ENCODE measurements around the gene NXPH2. TPM values are rescaled to one million over a fixed set of nuclear protein-coding genes. Genes with fewer than 3 reads are reported as not detected.

NXPH2 gene
- total and polyA plus RNA-seq, 2 of the 13 experiments (the other 11 are each of a cell fraction or from before 2014, with no cell fraction given), result not detected

- no peak for TF ChIP-seq ZNF784 (CRISPR knock-in tag; IDR thresholded peaks at IDR 0.05; ENCODE audit: borderline replicate concordance)
Measured at GRCh38 chr2:138622613-138623012, 157.6 kb downstream of the NXPH2 start (continued).

- Histone ChIP-seq H3K36me3 (replicated peaks in 1 of 2; ENCODE audit: control insufficient read depth in 1 of 2, insufficient read depth in 2 of 2, low read length in 2 of 2) (no peaks in the 10 kb centered on the region), H3K4me3 (replicated peaks in 1 of 3; ENCODE audit: insufficient read depth in 1 of 3, low read depth in 2 of 3, low read length in 3 of 3) (no peak overlapping the region), H3K9ac (ENCODE audit: insufficient read depth, low read depth, low read length) (no peak overlapping the region), H3K27ac (ENCODE audit: extremely low read length, insufficient read depth, low read length) (no peak overlapping the region), H4K20me1 (ENCODE audit: insufficient read depth, low read length) (no peaks in the 10 kb centered on the region), H3K79me2 (ENCODE audit: insufficient read depth, low read length) (no peaks in the 10 kb centered on the region), H2AFZ (ENCODE audit: low read length) (no peak overlapping the region), H3K4me2 (ENCODE audit: low read depth, low read length) (no peak overlapping the region), H3K9me3 (ENCODE audit: low read length) (no peaks in the 10 kb centered on the region), H3K27me3 (ENCODE audit: control insufficient read depth in 1 of 2, insufficient read depth in 2 of 2, low read length in 2 of 2) (no peaks in the 10 kb centered on the region; a peak in 2 of 5 replicates), H3K4me1 (ENCODE audit: insufficient read depth, low read length) (peaks cover 6% of the 10 kb centered on the region; the same call in 1 of the 2 replicates)
- TF ChIP-seq TEAD3 (CRISPR knock-in tag; optimal IDR thresholded peaks at IDR 0.05; ENCODE audit: borderline replicate concordance) (peak; percentile 71), SKI (IDR thresholded peaks at IDR 0.05; ENCODE audit: partially characterized antibody) (no peak), RFX3 (CRISPR knock-in tag; IDR thresholded peaks at IDR 0.05) (peak; percentile 64), REXO4 (CRISPR knock-in tag; IDR thresholded peaks at IDR 0.05; ENCODE audit: borderline replicate concordance) (no peak), ZNF276 (CRISPR knock-in tag; IDR thresholded peaks at IDR 0.05; ENCODE audit: low read depth) (no peak), SMC3 (IDR thresholded peaks at IDR 0.05; ENCODE audit: low read length) (peak; percentile 37; the same call in 1 of the 2 replicates), STAG1 (CRISPR knock-in tag; IDR thresholded peaks at IDR 0.05) (peak; percentile 68), ZNF570 (CRISPR knock-in tag; IDR thresholded peaks at IDR 0.05; ENCODE audit: borderline replicate concordance) (no peak), ZKSCAN8 (CRISPR knock-in tag; IDR thresholded peaks at IDR 0.05; ENCODE audit: borderline replicate concordance) (0 out of 2 replicates have a peak, but pooled peaks have one; percentile 20), ATF7-NPFF (CRISPR knock-in tag; IDR thresholded peaks at IDR 0.05; ENCODE audit: low read depth) (no peak), CTCF (CRISPR knock-in tag; IDR thresholded peaks at IDR 0.05) (peak; percentile 64), RORA (CRISPR knock-in tag; IDR thresholded peaks at IDR 0.05) (no peak), IKZF5 (CRISPR knock-in tag; IDR thresholded peaks at IDR 0.05) (no peak)
- 3% methylated on average over 3 of the region's 3 CpGs for WGBS (ENCODE audit: low lambda C conversion rate)
- in situ Hi-C loops (cut with HindIII; ENCODE audit: extremely low pct_ligation_motif_present, low pct_unique_long_range_greater_than_20kb) (no loop called here), intact Hi-C loops (cut with micrococcal nuclease; ENCODE audit: unreplicated experiment) (loop anchor here (10.0 kb wide), 1 partner anchor 164 kb away; the partner anchor contains the start of gene NXPH2)
- POLR2A ChIA-PET, result no interaction called here
- peak; percentile 88 for ATAC-seq
- CTCF ChIA-PET (ENCODE audit: low intra/inter-chr PET ratio, low total read pairs), result no interaction called here
- DNase-seq (ENCODE audit: low spot score), result peak; percentile 20
- FAIRE-seq, result peak; percentile 21
- no TSS peak for BruUV-seq (replicated peaks)
Measured at GRCh38 chr2:138621139-138621538, 159.1 kb downstream of the NXPH2 start.

Measured in HepG2 (cell line).